COLO668 (cell line): ENCODE measurements around the gene SEMA3B.

Experiments used
- DNase-seq: peaks from one replicate; lab custom pipeline; 2025; ENCODE audit not compliant: unreplicated experiment; lab: John Stamatoyannopoulos, UW

The SEMA3B gene

GRCh38 chr3:50292159-50293078 is 23.5 kb downstream of the SEMA3B start, which contains the start of gene IFRD2:
Gene IFRD2 (minus strand): TSS chr3:50292429. CDS start chr3:50292274, 155 bp downstream.
- DNase-seq, result peak; percentile 95

GRCh38 chr3:50293079-50293801 is 24.3 kb downstream of the SEMA3B start:
- no peak for DNase-seq

- no peak for DNase-seq
Observed at GRCh38 chr3:50294089-50294488, 25.1 kb downstream of the SEMA3B start.

- no peak for DNase-seq
Observed at GRCh38 chr3:50294492-50295403, 25.8 kb downstream of the SEMA3B start.

GRCh38 chr3:50295553-50296431 is 26.8 kb downstream of the SEMA3B start:
- no peak for DNase-seq

GRCh38 chr3:50296721-50297383 is 27.9 kb downstream of the SEMA3B start:
- no peak for DNase-seq

- no peak for DNase-seq
Observed at GRCh38 chr3:50297384-50297775, 28.4 kb downstream of the SEMA3B start.

GRCh38 chr3:50297896-50298725 is 29.2 kb downstream of the SEMA3B start:
- no peak for DNase-seq

- DNase-seq, result peak; percentile 97
Observed at GRCh38 chr3:50298836-50299637, 30.1 kb downstream of the SEMA3B start, which contains the start of the genes HYAL3 and NAA80. Gene HYAL3 (minus strand): TSS chr3:50299405. CDS start chr3:50295602, 3,803 bp downstream. Gene NAA80 (minus strand): TSS chr3:50299405. CDS start chr3:50297463, 1,942 bp downstream.

- DNase-seq, result no peak
Observed at GRCh38 chr3:50299638-50299928, 30.6 kb downstream of the SEMA3B start.

- DNase-seq, result no peak
Observed at GRCh38 chr3:50299929-50300680, 31.2 kb downstream of the SEMA3B start.

- no peak for DNase-seq
Observed at GRCh38 chr3:50300681-50301254, 31.8 kb downstream of the SEMA3B start.

GRCh38 chr3:50302095-50303012 is 33.4 kb downstream of the SEMA3B start:
- DNase-seq, result no peak

- DNase-seq, result no peak
Observed at GRCh38 chr3:50303013-50303815, 34.3 kb downstream of the SEMA3B start, which contains the start of gene HYAL1. Gene HYAL1 (minus strand): TSS chr3:50303574. CDS start chr3:50302956, 618 bp downstream.

- DNase-seq, result no peak
Observed at GRCh38 chr3:50304601-50305000, 35.7 kb downstream of the SEMA3B start.
